Measurements from ENCODE around the gene CSMD2.
A peak's percentile ranks its signal among the peaks of the same experiment; 100 is the strongest.

Gene CSMD2

GRCh38 chr1:33741749-33742148 is 423.3 kb downstream of the CSMD2 start:
- no peak for DNase-seq (ENCODE audit: low read depth)
- no peak for TF ChIP-seq CTCF (conservative IDR thresholded peaks at IDR 0.05; ENCODE audit: low read length)
- no peak overlapping the region for H3K4me3 ChIP-seq (ENCODE audit: low read length)

GRCh38 chr1:33740040-33740744 is 424.8 kb downstream of the CSMD2 start:
- DNase-seq (ENCODE audit: low read depth): no peak
- H3K4me3 ChIP-seq (ENCODE audit: low read length): no peak overlapping the region
- TF ChIP-seq CTCF (conservative IDR thresholded peaks at IDR 0.05; ENCODE audit: low read length): no peak; the same call in 1 of the 2 replicates

DNA sequence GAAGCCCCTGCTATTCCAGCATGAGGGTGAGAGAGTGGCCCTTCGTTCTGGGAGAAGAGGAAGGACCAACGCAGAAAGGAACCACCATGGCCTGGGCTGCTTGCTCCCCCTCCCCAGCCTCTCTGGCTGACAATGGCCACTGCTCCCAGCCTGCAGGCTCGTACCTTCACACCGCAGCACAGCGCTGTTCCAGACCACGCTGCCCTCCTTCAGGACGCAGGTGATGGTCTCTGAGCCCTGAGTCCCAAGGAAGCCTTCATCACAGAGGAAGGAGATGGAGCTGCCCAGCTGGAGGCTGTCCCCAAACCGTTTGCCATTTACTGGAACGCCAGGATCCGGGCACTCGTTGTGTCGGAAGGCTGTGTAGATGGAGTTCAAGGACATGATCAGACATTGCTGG is 426.1 kb downstream of the CSMD2 start:
- H3K4me3 ChIP-seq (ENCODE audit: low read length): no peak overlapping the region
- no peak for DNase-seq (ENCODE audit: low read depth)
- no peak for TF ChIP-seq CTCF (conservative IDR thresholded peaks at IDR 0.05; ENCODE audit: low read length)

- DNase-seq (ENCODE audit: low read depth): no peak
- H3K4me3 ChIP-seq (ENCODE audit: low read length): no peak overlapping the region
- no peak for TF ChIP-seq CTCF (conservative IDR thresholded peaks at IDR 0.05; ENCODE audit: low read length)
Observed at GRCh38 chr1:33738536-33738935, 426.5 kb downstream of the CSMD2 start.

DNA sequence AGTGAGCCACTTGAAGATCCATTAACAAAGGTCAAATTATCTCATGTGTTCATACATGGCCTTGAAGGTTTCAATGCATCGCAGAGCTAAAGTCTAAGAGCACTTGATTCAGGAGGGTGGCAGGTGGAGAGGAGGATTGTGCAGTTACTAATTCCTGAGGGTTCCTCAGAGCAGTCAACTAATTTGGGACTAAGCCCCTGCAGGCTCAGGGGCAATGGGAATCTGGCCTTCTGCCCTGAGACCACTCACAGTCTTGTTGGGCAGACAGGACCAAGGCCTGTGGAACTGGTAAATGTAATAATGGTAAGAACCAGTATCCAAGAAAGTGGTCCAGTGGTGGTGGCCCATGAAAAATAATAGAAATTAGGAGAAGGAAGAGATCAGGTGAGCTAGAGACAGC is 428.5 kb downstream of the CSMD2 start:
- H3K4me3 ChIP-seq (ENCODE audit: low read length): no peak overlapping the region
- no peak for DNase-seq (ENCODE audit: low read depth)
- no peak for TF ChIP-seq CTCF (conservative IDR thresholded peaks at IDR 0.05; ENCODE audit: low read length)

- H3K4me3 ChIP-seq (ENCODE audit: low read length): no peak overlapping the region
- DNase-seq (ENCODE audit: low read depth): peak; percentile 47
- peak; percentile 58 for TF ChIP-seq CTCF (conservative IDR thresholded peaks at IDR 0.05; ENCODE audit: low read length)
Observed at GRCh38 chr1:33735624-33736023, 429.4 kb downstream of the CSMD2 start.

DNA sequence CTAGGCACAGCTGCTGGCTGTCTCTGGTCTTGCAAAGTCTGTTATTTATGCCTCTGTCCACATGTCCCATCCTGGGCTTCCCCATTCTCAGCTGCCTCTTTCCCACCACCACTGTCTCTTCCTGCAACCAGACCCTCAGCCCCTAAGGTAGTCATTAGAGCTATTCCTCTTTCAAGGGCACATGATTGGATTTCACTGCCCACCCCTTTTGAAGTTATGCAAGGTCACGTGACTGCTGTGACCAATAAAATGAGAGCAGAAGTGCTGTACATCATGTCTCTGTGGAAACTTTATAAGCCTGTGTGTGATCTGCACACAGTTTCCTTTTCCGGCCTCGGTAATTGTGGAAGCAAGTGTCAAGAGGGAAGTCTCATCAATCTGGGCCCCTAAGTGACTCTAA is 437.7 kb downstream of the CSMD2 start:
- no peak overlapping the region for H3K4me3 ChIP-seq (ENCODE audit: low read length)
- DNase-seq (ENCODE audit: low read depth): no peak
- TF ChIP-seq CTCF (conservative IDR thresholded peaks at IDR 0.05; ENCODE audit: low read length): no peak

Measured in AG10803 (cell line).